Measurements from ENCODE around the gene BAK1.
"Not testable (repeated sequence)": the region's sequence is repeated elsewhere in the genome, so short reads cannot be mapped to it uniquely, and the experiment has no call there.

Gene BAK1

DNA sequence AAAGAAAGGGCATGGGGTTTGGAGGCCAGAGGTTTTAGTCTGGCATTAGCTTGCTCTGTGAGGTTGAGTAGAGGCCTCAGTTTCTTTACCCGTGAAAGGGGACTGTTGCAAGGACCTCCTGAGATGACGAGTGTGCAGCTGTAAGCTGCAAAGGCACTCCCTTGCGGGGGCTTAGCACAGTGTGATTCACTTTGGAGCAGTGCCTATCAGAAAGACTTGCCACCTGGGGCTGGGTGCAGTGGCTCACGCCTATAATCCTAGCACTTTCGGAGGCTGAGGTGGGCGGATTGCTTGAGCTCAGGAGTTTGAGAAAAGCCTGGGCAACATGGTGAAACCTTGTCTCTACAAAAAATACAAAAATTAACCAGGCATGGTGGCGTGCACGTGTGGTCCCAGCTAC, 7.5 kb upstream of the BAK1 start:
- DNase-seq (ENCODE audit: low read depth, low spot score) = no peak

DNA sequence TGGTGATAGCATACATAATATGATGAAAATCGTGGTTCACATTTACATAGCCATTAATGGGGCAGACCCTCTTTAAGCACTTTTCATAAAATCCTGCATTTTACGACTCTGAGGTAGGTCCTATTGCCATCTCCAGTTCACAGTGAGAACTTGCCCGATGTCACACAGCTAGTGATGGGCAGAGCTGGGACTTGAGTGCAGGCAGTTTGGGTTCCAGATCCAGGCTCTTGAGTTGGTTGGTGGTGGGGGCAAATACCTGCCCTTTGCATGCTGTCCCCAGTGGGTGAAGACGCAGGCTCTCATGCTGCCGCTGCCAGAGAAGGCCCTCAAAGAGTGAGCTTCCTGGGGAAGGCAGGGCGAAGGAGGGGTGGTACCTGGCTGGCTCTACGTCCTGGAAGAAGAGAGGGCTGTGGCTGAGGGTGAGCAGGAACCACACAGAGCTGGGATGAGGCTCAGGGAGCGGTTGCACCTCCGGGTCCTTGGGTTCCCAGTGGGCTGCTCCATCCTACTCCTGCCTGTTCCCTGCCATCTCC, 6.1 kb upstream of the BAK1 start:
- no peak for DNase-seq (ENCODE audit: low read depth, low spot score)

GRCh38 chr6:33585403-33586107, 5.5 kb upstream of the BAK1 start:
- no peak for DNase-seq (ENCODE audit: low read depth, low spot score)

- no peak for DNase-seq (ENCODE audit: low read depth, low spot score)
Observed at GRCh38 chr6:33584700-33585402, 4.8 kb upstream of the BAK1 start.

GRCh38 chr6:33583591-33584155, 3.6 kb upstream of the BAK1 start:
- no peak for DNase-seq (ENCODE audit: low read depth, low spot score)

DNA sequence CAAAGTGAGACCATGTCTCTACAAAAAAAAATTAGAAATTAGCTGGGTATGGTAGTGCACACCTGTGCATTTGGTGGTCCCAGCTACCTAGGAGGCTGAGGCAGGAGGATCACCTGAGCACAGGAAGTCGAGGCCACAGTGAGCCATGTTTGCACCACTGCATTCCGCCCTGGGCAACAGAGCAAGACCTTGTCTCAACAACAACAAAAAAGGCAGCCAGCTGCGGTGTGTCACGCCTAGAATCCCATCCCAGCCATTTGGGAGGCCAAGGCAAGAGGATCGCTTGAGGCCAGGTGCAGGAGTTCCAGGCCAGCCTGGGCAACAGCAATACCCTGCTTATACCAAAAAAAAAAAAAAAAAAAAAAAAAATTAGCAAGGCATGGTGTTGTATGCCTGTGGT, 1.1 kb upstream of the BAK1 start:
- no peak for DNase-seq (ENCODE audit: low read depth, low spot score)

- DNase-seq (ENCODE audit: low read depth, low spot score) = no peak
Observed at GRCh38 chr6:33578588-33579011, 1.5 kb downstream of the BAK1 start.

- DNase-seq (ENCODE audit: low read depth, low spot score) = no peak
Observed at GRCh38 chr6:33578164-33578563, 1.9 kb downstream of the BAK1 start.

DNA sequence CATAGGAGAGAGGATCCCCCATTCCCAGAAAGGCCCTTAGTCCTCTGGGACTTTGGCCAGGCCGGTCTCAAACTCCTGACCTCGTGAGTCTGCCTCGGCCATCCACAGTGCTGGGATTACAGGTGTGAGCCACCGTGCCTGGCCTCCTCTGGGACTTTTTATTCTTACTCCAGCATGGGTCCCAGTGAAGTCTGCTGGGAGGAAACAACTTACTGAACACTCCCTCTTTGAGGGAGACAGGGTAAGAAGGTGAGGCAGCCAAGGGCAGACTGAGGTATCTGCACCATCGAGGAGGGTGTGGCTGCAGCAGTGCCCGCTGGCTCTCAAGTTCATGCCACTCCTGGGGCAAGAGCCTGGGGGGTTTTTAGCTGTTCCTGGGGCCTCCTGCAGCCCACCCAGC, 2.4 kb downstream of the BAK1 start:
- no peak for DNase-seq (ENCODE audit: low read depth, low spot score)

GRCh38 chr6:33577106-33577535, 3.0 kb downstream of the BAK1 start:
- DNase-seq (ENCODE audit: low read depth, low spot score) = no peak

- no peak for DNase-seq (ENCODE audit: low read depth, low spot score)
Observed at GRCh38 chr6:33576668-33577067, 3.4 kb downstream of the BAK1 start.

DNA sequence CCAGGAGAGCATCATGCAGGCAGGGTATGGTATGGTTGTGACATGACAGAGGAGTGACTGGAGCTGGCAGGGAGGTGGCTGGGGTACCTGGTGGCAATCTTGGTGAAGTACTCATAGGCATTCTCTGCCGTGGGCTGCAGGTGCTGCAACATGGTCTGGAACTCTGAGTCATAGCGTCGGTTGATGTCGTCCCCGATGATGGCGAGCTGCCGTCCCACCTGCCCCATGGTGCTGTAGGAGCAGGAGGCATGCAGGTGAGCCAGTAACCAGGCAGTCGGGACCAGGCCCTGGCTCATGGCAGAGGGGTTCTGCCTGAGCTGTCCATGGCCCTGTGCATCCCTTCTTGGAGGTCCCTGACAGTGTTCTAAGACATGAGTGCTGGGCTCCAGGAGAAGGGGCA, 4.9 kb downstream of the BAK1 start:
- DNase-seq (ENCODE audit: low read depth, low spot score) = no peak

GRCh38 chr6:33571637-33572316, 8.3 kb downstream of the BAK1 start:
- no peak for DNase-seq (ENCODE audit: low read depth, low spot score)

DNA sequence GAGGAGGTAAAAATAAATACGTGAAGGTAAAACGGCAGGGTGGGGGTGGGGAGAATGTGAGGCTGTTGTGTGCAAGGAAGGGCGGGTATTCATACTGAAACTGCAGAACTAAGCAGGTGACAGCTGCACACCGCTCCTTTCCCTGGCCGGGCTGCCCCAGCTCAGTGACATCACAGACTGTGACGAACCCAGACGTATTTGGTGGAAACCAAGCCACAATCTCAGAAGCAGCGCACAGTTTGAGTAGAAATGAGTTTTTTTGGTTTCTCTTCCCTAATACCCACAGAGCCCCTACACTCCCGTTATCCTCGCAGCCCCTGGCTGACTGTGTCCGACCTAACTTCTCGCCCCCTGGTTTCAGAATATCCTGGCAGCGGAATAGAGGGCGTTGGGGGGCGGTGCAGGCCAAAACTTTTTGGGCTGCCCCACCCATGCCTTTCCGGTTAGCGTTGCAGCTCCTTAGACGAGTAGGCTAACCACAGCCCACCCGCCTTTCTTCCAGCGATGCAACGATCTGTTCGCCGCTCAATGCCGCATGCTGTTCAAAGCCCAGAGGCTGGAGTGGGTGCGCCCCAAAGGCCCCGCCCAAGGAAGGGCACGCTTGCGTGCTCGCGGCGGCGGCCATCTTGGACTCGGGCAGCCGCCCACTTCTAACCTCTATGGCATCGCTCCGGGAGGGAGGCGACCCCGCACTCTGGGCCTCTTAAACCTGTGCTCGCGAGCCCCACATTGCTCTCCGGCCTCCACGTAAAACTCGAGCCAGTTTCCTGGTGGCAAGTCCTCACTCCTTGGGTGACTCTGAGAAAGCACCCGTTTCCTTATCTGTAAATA, 9.1 kb downstream of the BAK1 start:
- no peak for DNase-seq (ENCODE audit: low read depth, low spot score)

DNA sequence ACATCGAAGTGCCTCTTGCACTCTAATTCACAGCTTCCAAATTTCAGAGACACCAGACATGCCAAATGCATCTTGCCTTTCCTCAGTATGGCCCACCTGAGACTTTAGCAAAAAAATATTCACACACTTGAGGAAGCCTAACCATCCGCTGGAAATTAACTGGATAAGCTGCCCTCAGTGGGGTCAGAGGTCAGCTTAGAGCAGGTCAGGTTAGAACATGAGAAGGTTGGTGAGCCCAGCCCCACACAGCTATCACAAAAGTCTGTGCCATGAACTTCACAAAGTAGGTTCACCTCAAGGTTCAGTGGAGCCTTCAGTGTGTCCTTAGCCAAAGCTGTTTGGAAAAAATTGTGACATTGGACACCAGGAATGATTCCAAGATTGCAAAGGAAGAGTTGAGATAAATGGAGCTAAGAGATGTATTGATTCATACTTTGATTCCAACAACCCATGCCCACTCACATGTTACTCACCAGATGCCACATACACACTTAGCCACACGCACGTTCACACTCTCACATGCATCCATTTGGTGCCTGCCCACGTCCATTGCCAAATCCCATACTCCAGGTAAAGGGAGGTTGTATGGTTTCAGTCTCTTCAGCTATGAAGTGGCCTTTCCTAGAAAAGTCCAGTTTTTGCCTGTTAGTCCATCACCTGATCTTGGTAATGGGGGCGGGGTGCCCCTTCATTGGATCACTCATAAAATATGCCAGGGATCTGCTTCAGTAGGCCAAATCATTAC, 11.1 kb downstream of the BAK1 start:
- no peak for DNase-seq (ENCODE audit: low read depth, low spot score)

DNA sequence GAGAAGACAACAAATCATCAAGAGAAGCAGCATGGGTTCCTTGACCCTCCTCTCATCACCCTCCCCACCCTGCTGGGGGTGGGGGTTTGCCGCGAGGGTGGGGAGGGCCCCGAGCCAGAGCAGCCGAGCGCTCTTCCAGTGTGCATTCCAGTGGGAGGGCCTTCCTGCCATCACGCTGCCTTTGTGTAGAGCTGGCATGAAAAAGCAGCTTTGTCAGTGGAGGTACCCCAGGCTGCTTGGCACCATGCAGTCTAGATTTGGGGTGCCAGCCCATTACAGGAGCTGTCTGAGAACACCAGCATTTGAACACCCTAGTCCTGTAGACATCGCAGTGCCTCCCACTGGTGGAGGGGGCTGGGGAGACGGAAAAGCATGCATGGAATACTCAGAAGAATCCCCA, 12.2 kb downstream of the BAK1 start:
- DNase-seq (ENCODE audit: low read depth, low spot score) = no peak

- DNase-seq (ENCODE audit: low read depth, low spot score) = no peak
Observed at GRCh38 chr6:33566182-33567084, 13.6 kb downstream of the BAK1 start.

DNA sequence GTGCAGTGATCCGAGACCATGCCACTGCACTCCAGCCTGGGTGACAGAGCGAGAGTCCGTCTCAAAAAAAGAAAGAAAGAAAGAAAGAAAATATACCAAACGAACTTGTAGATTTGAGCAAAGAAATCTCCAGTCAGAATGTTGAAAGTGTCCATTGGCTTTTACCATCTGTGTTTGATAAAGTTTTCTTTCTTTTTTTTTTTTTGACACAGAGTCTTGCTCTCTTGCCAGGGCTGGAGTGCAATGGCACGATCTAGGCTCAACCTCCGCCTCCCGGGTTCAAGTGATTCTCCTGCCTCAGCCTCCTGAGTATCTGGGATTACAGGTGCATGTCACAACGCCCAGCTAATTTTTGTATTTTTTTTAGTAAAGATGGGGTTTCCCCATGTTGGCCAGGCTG, 21.3 kb downstream of the BAK1 start:
- DNase-seq (ENCODE audit: low read depth, low spot score) = no peak

DNA sequence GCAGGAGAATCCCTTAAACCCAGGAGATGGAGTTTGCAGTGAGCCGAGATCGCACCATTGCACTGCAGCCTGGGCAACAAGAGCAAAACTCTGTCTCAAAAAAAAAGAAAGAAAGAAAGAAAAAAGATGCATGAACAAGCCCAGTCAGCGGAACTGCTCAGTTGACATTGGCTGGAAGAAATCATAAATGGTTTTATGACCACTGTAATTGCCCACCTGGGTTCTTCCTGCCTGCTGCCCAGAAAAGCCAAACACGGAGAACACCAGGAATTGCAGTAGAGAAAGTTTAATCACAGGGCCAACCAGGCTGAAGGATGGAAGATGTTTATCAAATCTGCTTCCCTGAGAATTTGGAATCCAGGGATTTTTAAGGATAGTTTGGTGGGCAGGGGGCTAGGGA, 22.7 kb downstream of the BAK1 start:
- no peak for DNase-seq (ENCODE audit: low read depth, low spot score)

GRCh38 chr6:33552883-33553282, 27.2 kb downstream of the BAK1 start:
- not testable (repeated sequence) for DNase-seq (ENCODE audit: low read depth, low spot score)
